ENCODE data around the gene MICU1.

DNA sequence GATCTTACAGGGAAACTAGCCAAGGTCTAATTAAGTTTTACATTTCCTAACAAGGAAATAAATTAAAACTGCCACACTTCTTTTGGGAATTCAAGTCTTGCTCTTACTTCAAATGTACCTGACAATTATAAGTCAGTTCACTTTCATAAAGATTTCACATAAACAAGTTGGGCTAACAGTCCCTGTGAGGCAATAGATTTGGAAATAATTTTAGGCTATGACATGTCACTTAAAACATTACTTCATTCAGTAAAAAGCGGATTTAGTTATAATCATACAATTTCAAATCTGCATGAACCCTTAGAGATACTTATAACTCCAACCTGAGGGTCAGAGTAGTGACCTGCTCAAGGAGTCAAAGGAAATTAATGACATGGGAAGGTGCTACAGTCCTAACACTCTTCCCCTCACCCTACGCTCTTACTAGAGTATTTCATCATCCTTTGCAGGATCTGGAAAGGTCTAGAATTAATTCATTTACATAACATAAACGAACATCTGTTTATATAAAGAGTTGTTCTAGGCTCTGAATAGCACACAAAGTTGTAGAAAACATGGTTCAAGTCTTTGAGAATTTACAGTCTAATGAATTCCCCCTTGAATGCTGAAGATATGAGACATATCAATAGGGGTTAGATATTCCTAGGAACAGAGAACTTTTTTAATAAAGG, 238.8 kb downstream of the MICU1 start:
- TF ChIP-seq ZNF274 (IDR thresholded peaks at IDR 0.05; ENCODE audit: low read depth, low read length) (no peak), YY1 (IDR thresholded peaks at IDR 0.05; ENCODE audit: insufficient read depth, insufficient read length) (no peak)

All from NT2/D1 (cell line).